Renal pelvis (tissue), 4 donors: ENCODE results near the gene CNOT3. TPM values are rescaled to one million over a fixed set of nuclear protein-coding genes. Genes with fewer than 3 reads are reported as not detected.
A peak's percentile ranks its signal among the peaks of the same experiment; 100 is the strongest.

Experiments
- DNase-seq: peaks from one replicate; pipeline ENCODE4 v3.0.0-alpha.2; 2013
- polyA plus RNA-seq, 3 donors: library from polyadenylated mRNA; unstranded; fragments of 120-200 nt; gene quantifications; one replicate each; pipeline ENCODE4 v1.2.1, GENCODE V29; 2013; ENCODE audit not compliant: insufficient read length in 3 of 3

CNOT3 gene
- polyA plus RNA-seq, 3 donors, result 60.6 to 69.8 (median 69.0) TPM

- DNase-seq, result no peak
Observed at GRCh38 chr19:54145541-54146158, 8.1 kb downstream of the CNOT3 start.

- peak; percentile 70 for DNase-seq
Observed at GRCh38 chr19:54147676-54148075, 10.1 kb downstream of the CNOT3 start.

- DNase-seq, result no peak
Observed at GRCh38 chr19:54148158-54148557, 10.6 kb downstream of the CNOT3 start.

- DNase-seq, result no peak
Observed at GRCh38 chr19:54149021-54149812, 11.7 kb downstream of the CNOT3 start.

- no peak for DNase-seq
Observed at GRCh38 chr19:54151362-54152035, 13.9 kb downstream of the CNOT3 start.

- no peak for DNase-seq
Observed at GRCh38 chr19:54152267-54152666, 14.7 kb downstream of the CNOT3 start.

GRCh38 chr19:54152878-54153524, 15.4 kb downstream of the CNOT3 start:
- no peak for DNase-seq

GRCh38 chr19:54153731-54154326, 16.3 kb downstream of the CNOT3 start:
- DNase-seq, result no peak

- DNase-seq, result no peak
Observed at GRCh38 chr19:54154603-54155345, 17.2 kb downstream of the CNOT3 start.

- DNase-seq, result no peak
Observed at GRCh38 chr19:54155694-54156093, 18.1 kb downstream of the CNOT3 start.

GRCh38 chr19:54156490-54156889, 18.9 kb downstream of the CNOT3 start:
- no peak for DNase-seq

GRCh38 chr19:54156953-54157352, 19.4 kb downstream of the CNOT3 start:
- no peak for DNase-seq

- DNase-seq, result no peak
Observed at GRCh38 chr19:54158812-54159351, 21.3 kb downstream of the CNOT3 start.

GRCh38 chr19:54159352-54160181, 22.0 kb downstream of the CNOT3 start, which contains the start of gene LENG1:
Gene LENG1 (minus strand): TSS chr19:54159721. CDS start chr19:54159695, 26 bp downstream.
- DNase-seq, result peak; percentile 100

GRCh38 chr19:54160182-54160811, 22.7 kb downstream of the CNOT3 start:
- DNase-seq, result no peak

GRCh38 chr19:54160854-54161253, 23.3 kb downstream of the CNOT3 start:
- DNase-seq, result no peak

GRCh38 chr19:54162241-54162805, 24.8 kb downstream of the CNOT3 start:
- peak; percentile 74 for DNase-seq

- no peak for DNase-seq
Observed at GRCh38 chr19:54162884-54163283, 25.3 kb downstream of the CNOT3 start.
